SK-N-SH (cell line): ENCODE data around the gene PUS1. TPM values are rescaled to one million over a fixed set of nuclear protein-coding genes. Genes with fewer than 3 reads are reported as not detected.

Experiments
- CTCF ChIA-PET: fragments of 300-600, 350-600 bp; formaldehyde crosslinking; extraction: SDS; loops from one replicate; lab custom pipeline; 2021; lab: Yijun Ruan, JAX
- POLR2A ChIA-PET: fragments of 350-600 bp; sonication (Branson Sonifier 250); formaldehyde crosslinking; extraction: SDS; loops from one replicate; lab custom pipeline; 2020; ENCODE audit warnings: antibody characterized with exemption, inconsistent platforms; lab: Yijun Ruan, JAX
- DNase-seq: peaks from one replicate; pipeline ENCODE4 v3.0.0; 2012
- H2AFZ ChIP-seq: fragments of 200-600 bp; sonication (generic); 2 replicates; pipeline ENCODE4 v1.8.1; 2016; ENCODE audit warnings: antibody characterized with exemption, mild to moderate bottlenecking, low read depth
- H3F3A ChIP-seq: fragments of 200-600 bp; sonication (generic); replicated peaks from 2 replicates; pipeline ENCODE3; 2016; ENCODE audit warnings: antibody characterized with exemption, mild to moderate bottlenecking; ENCODE audit not compliant: insufficient read depth
- H3K27ac ChIP-seq, 2 experiments: fragments of 200-500 bp in 1 of 2; fragments of 200-600 bp in 1 of 2; sonication (Bioruptor generic) in 1 of 2; sonication (generic), shearing (Covaris generic) in 1 of 2; 2 replicates each; pipeline versions ENCODE4 v1.5.1 to v1.6.1; 2014 to 2016; ENCODE audit warnings: low read depth in 2 of 2, inconsistent platforms in 1 of 2, low read length in 1 of 2, mild to moderate bottlenecking in 1 of 2, mixed read lengths in 1 of 2
- H3K27me3 ChIP-seq: fragments of 200-600 bp; sonication (generic), shearing (Covaris generic); 2 replicates; pipeline ENCODE4 v1.6.1; 2016; ENCODE audit warnings: mixed run types; ENCODE audit not compliant: insufficient read depth
- H3K36me3 ChIP-seq, 2 experiments: fragments of 200-500 bp in 1 of 2; fragments of 200-600 bp in 1 of 2; sonication (Bioruptor generic) in 1 of 2; sonication (generic) in 1 of 2; replicated peaks in 1 of 2; 2 replicates each; pipeline versions ENCODE3 to v1.5.1; 2014 to 2016; ENCODE audit warnings: low read length in 1 of 2, mild to moderate bottlenecking in 1 of 2; ENCODE audit not compliant: insufficient read depth in 2 of 2, control insufficient read depth in 1 of 2
- H3K4me1 ChIP-seq, 2 experiments: fragments of 200-500 bp in 1 of 2; fragments of 200-600 bp in 1 of 2; sonication (Bioruptor generic) in 1 of 2; sonication (generic), shearing (Covaris generic) in 1 of 2; 2 replicates each; pipeline versions ENCODE4 v1.5.1 to v1.6.1; 2014 to 2016; ENCODE audit warnings: low read depth in 1 of 2, low read length in 1 of 2, mixed run types in 1 of 2; ENCODE audit not compliant: insufficient read depth in 2 of 2, control insufficient read depth in 1 of 2
- H3K4me2 ChIP-seq: fragments of 200-600 bp; sonication (generic), shearing (Covaris generic); 2 replicates; pipeline ENCODE4 v1.6.1; 2017; ENCODE audit warnings: mixed run types
- H3K4me3 ChIP-seq, 2 experiments: fragments of 200-500 bp in 1 of 2; fragments of 200-600 bp in 1 of 2; sonication (Bioruptor generic) in 1 of 2; sonication (generic), shearing (Covaris generic) in 1 of 2; 2 replicates each; pipeline versions ENCODE4 v1.5.1 to v1.8.1; 2014 to 2016; ENCODE audit warnings: low read depth in 2 of 2, inconsistent platforms in 1 of 2, low read length in 1 of 2, mild to moderate bottlenecking in 1 of 2, mixed read lengths in 1 of 2, moderate library complexity in 1 of 2
- H3K79me2 ChIP-seq: fragments of 200-600 bp; sonication (generic); 2 replicates; pipeline ENCODE4 v1.8.1; 2017; ENCODE audit warnings: mild to moderate bottlenecking; ENCODE audit not compliant: insufficient read depth
- H3K9ac ChIP-seq: fragments of 200-600 bp; sonication (generic); 2 replicates; pipeline ENCODE4 v1.6.1; 2017; ENCODE audit warnings: mixed run types
- H3K9me2 ChIP-seq: fragments of 200-600 bp; sonication (generic); 2 replicates; pipeline ENCODE4 v1.6.1; 2017; ENCODE audit warnings: mixed run types
- H3K9me3 ChIP-seq: fragments of 200-600 bp; sonication (generic); 2 replicates; pipeline ENCODE4 v1.6.1; 2017; ENCODE audit warnings: mixed run types, mild to moderate bottlenecking, moderate library complexity
- H4K20me1 ChIP-seq: fragments of 200-600 bp; sonication (generic); 2 replicates; pipeline ENCODE4 v1.6.1; 2017; ENCODE audit warnings: mild to moderate bottlenecking, mixed run types; ENCODE audit not compliant: insufficient read depth
- CHD2 ChIP-seq: fragments of 150-350 bp; IDR thresholded peaks from 2 replicates; pipeline ENCODE4 v1.6.1; 2018; ENCODE audit warnings: low read length; ENCODE audit not compliant: partially characterized antibody
- ELF1 ChIP-seq: IDR thresholded peaks from 2 replicates; pipeline ENCODE4 v1.4.0; 2012
- EP300 ChIP-seq, 2 experiments: IDR thresholded peaks; 2 replicates each; pipeline versions ENCODE4 v1.4.0 to v1.6.1; 2012; ENCODE audit warnings: borderline replicate concordance in 1 of 2, low read depth in 1 of 2, low read length in 1 of 2
- FOSL2 ChIP-seq: IDR thresholded peaks from 2 replicates; pipeline ENCODE4 v1.4.0; 2012; ENCODE audit warnings: low read depth, mild to moderate bottlenecking, moderate library complexity, borderline replicate concordance
- FOXJ3 ChIP-seq: sonication (generic); formaldehyde crosslinking; IDR thresholded peaks from 2 replicates; pipeline ENCODE4 v1.5.1; 2020; ENCODE audit warnings: mild to moderate bottlenecking, missing genetic modification reagents
- GABPA ChIP-seq: IDR thresholded peaks from 2 replicates; pipeline ENCODE4 v1.4.0; 2012; ENCODE audit warnings: low read depth, mild to moderate bottlenecking
- GATA2 ChIP-seq: sonication (generic); formaldehyde crosslinking; IDR thresholded peaks from 2 replicates; pipeline ENCODE4 v1.5.0; 2020; ENCODE audit warnings: mild to moderate bottlenecking, missing genetic modification reagents
- JUND ChIP-seq: IDR thresholded peaks from 2 replicates; pipeline ENCODE4 v1.4.0; 2012
- MEF2A ChIP-seq: IDR thresholded peaks from 2 replicates; pipeline ENCODE4 v1.4.0; 2012; ENCODE audit warnings: low read depth, borderline replicate concordance
- NFIC ChIP-seq: IDR thresholded peaks from 2 replicates; pipeline ENCODE4 v1.4.0; 2012; ENCODE audit warnings: borderline replicate concordance
- RAD21 ChIP-seq: IDR thresholded peaks from 2 replicates; pipeline ENCODE4 v1.6.1; 2012; ENCODE audit warnings: mild to moderate bottlenecking, low read length
- RCOR1 ChIP-seq: fragments of 150-350 bp; IDR thresholded peaks from 2 replicates; pipeline ENCODE4 v1.6.1; 2017; ENCODE audit warnings: antibody characterized with exemption, low read length
- SMC3 ChIP-seq: IDR thresholded peaks from 2 replicates; pipeline ENCODE4 v1.6.1; 2012; ENCODE audit warnings: low read depth, low read length, improper control_type of control experiment
- TAF1 ChIP-seq: IDR thresholded peaks from 2 replicates; pipeline ENCODE4 v1.6.1; 2012; ENCODE audit warnings: low read depth, mild to moderate bottlenecking, low read length, moderate library complexity, borderline replicate concordance
- YY1 ChIP-seq: IDR thresholded peaks from 2 replicates; pipeline ENCODE4 v1.4.0; 2012; ENCODE audit warnings: low read depth, mild to moderate bottlenecking
- whole genome bisulfite sequencing: methylation state at CpG from one replicate; pipeline ENCODE4 v1.1.6; 2017; ENCODE audit warnings: low lambda C conversion rate; 5-methylcytosine and 5-hydroxymethylcytosine counted together
- polyA plus RNA-seq, 3 experiments: library from polyadenylated mRNA; depleted of rRNA; stranded (reverse); fragments of >200 nt; gene quantifications; 2 replicates each; pipeline ENCODE4 v1.2.3, GENCODE V29; 2012
- TF ChIP-seq, protein P1 (sequence below): IDR thresholded peaks from 2 replicates; pipeline ENCODE4 v1.4.0; 2012; ENCODE audit warnings: low read depth
- TF ChIP-seq, protein P2 (sequence below): fragments of 200-600 bp; sonication (generic); IDR thresholded peaks from 2 replicates; pipeline ENCODE4 v1.6.1; 2017; ENCODE audit warnings: antibody characterized with exemption, mild to moderate bottlenecking, moderate library complexity
- TF ChIP-seq, protein P3 (sequence below): IDR thresholded peaks from 2 replicates; pipeline ENCODE4 v1.4.0; 2012; ENCODE audit warnings: low read depth, borderline replicate concordance
- TF ChIP-seq, protein P4 (sequence below): IDR thresholded peaks from 2 replicates; pipeline ENCODE4 v1.6.1; 2012; ENCODE audit warnings: mild to moderate bottlenecking, low read depth, low read length, moderate library complexity
- TF ChIP-seq, protein P5 (sequence below): fragments of 150-350 bp; IDR thresholded peaks from 2 replicates; pipeline ENCODE4 v1.6.1; 2016; ENCODE audit warnings: mild to moderate bottlenecking, low read depth, low read length

The PUS1 gene
- polyA plus RNA-seq, 1 of the 3 experiments (the other 2 are of a cell fraction), result 53.1 TPM

DNA sequence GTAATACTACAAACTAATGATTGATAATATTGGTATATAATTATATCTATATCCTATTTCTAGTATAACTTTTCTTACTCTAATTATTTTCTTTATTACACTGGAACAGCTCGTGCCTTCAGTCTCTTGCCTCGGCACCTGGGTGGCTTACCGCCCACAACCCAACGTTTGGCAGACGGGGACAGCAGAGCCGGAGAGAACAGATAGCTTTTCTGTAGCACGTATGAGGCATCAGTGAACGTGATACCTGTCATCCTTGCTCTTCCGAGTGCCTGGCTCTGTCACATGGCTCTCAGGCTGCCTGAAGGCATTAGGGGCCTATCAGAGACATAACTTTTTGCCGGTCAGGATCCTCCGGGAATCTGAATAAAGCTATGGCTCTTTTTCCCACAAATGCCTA lies 5.5 kb downstream of the PUS1 start:
- no peak for DNase-seq
- Histone ChIP-seq H4K20me1 (no peaks in the 10 kb centered on the region), H3K4me3 (no peak overlapping the region), H3K4me1 (peaks cover 0 to 7% of the 10 kb centered on the region in 2 experiments; a peak in 1 of 4 replicates), H3K4me2 (no peak overlapping the region), H3K79me2 (peaks cover 18% of the 10 kb centered on the region), H3F3A (no peaks in the 10 kb centered on the region), H3K27ac (no peak overlapping the region), H3K9me3 (no peaks in the 10 kb centered on the region), H2AFZ (no peak overlapping the region), H3K36me3 (peaks cover 21 to 30% of the 10 kb centered on the region in 2 experiments), H3K27me3 (no peaks in the 10 kb centered on the region), H3K9me2 (no peaks in the 10 kb centered on the region), H3K9ac (no peak overlapping the region)
- no peak for TF ChIP-seq YY1
- TF ChIP-seq, protein P1, sequence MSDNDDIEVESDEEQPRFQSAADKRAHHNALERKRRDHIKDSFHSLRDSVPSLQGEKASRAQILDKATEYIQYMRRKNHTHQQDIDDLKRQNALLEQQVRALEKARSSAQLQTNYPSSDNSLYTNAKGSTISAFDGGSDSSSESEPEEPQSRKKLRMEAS, result no peak
- TF ChIP-seq SMC3, result no peak
- TF ChIP-seq ELF1, result no peak
- no peak for TF ChIP-seq FOSL2
- no peak for TF ChIP-seq JUND
- TF ChIP-seq EP300 (IDR thresholded peaks at IDR 0.05; ENCODE audit: borderline replicate concordance in 1 of 2, low read depth in 1 of 2, low read length in 1 of 2), result no peak
- TF ChIP-seq MEF2A, result no peak
- ChIA-PET CTCF (no interaction called here), POLR2A (no interaction called here)
- 97% methylated on average over 11 of the region's 11 CpGs for WGBS

DNA sequence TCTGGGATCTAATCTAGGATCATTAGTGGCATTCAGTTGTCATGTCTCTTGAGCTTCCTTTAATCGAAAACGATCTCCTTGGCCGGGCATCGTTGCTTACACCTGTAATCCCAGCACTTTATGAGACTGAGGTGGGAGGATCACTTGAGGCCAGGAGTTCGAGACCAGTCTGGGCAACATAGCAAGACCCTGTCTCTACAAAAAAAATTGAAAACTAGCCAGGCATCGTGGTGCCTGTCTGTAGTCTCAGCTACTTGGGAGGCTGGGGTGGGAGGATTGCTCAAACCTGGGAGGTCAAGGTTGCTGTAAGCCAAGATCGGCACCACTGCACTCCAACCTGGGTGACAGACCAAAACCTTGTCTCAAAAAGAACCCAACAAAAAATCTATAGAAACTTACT lies 9.0 kb downstream of the PUS1 start:
- H3K4me3 ChIP-seq, result no peak overlapping the region
- POLR2A ChIA-PET, result no interaction called here
- H3K36me3 ChIP-seq, result peaks cover 10 to 34% of the 10 kb centered on the region in 2 experiments
- H3K4me2 ChIP-seq, result no peak overlapping the region
- no peak for DNase-seq
- no peaks in the 10 kb centered on the region for H4K20me1 ChIP-seq
- no peaks in the 10 kb centered on the region for H3F3A ChIP-seq
- H3K79me2 ChIP-seq, result no peaks in the 10 kb centered on the region
- H3K27me3 ChIP-seq, result no peaks in the 10 kb centered on the region
- no peaks in the 10 kb centered on the region for H3K4me1 ChIP-seq
- CTCF ChIA-PET, result interaction anchor here (1.3 kb wide), 1 partner anchor 12 kb away, joined by 3 read pairs; the partner anchor contains the start of gene EP400
- no peak overlapping the region for H3K9ac ChIP-seq
- TF ChIP-seq, protein P2, sequence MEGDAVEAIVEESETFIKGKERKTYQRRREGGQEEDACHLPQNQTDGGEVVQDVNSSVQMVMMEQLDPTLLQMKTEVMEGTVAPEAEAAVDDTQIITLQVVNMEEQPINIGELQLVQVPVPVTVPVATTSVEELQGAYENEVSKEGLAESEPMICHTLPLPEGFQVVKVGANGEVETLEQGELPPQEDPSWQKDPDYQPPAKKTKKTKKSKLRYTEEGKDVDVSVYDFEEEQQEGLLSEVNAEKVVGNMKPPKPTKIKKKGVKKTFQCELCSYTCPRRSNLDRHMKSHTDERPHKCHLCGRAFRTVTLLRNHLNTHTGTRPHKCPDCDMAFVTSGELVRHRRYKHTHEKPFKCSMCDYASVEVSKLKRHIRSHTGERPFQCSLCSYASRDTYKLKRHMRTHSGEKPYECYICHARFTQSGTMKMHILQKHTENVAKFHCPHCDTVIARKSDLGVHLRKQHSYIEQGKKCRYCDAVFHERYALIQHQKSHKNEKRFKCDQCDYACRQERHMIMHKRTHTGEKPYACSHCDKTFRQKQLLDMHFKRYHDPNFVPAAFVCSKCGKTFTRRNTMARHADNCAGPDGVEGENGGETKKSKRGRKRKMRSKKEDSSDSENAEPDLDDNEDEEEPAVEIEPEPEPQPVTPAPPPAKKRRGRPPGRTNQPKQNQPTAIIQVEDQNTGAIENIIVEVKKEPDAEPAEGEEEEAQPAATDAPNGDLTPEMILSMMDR, result no peak
- TF ChIP-seq RCOR1 (no peak), CHD2 (no peak), TAF1 (no peak), FOXJ3 (CRISPR knock-in tag) (no peak), JUND (no peak), EP300 (IDR thresholded peaks at IDR 0.05; ENCODE audit: borderline replicate concordance in 1 of 2, low read depth in 1 of 2, low read length in 1 of 2) (no peak), GATA2 (CRISPR knock-in tag) (no peak), RAD21 (no peak), GABPA (no peak), MEF2A (no peak), FOSL2 (no peak), NFIC (no peak)
- TF ChIP-seq, protein P3, sequence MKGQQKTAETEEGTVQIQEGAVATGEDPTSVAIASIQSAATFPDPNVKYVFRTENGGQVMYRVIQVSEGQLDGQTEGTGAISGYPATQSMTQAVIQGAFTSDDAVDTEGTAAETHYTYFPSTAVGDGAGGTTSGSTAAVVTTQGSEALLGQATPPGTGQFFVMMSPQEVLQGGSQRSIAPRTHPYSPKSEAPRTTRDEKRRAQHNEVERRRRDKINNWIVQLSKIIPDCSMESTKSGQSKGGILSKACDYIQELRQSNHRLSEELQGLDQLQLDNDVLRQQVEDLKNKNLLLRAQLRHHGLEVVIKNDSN, result no peak
- TF ChIP-seq, protein P4, sequence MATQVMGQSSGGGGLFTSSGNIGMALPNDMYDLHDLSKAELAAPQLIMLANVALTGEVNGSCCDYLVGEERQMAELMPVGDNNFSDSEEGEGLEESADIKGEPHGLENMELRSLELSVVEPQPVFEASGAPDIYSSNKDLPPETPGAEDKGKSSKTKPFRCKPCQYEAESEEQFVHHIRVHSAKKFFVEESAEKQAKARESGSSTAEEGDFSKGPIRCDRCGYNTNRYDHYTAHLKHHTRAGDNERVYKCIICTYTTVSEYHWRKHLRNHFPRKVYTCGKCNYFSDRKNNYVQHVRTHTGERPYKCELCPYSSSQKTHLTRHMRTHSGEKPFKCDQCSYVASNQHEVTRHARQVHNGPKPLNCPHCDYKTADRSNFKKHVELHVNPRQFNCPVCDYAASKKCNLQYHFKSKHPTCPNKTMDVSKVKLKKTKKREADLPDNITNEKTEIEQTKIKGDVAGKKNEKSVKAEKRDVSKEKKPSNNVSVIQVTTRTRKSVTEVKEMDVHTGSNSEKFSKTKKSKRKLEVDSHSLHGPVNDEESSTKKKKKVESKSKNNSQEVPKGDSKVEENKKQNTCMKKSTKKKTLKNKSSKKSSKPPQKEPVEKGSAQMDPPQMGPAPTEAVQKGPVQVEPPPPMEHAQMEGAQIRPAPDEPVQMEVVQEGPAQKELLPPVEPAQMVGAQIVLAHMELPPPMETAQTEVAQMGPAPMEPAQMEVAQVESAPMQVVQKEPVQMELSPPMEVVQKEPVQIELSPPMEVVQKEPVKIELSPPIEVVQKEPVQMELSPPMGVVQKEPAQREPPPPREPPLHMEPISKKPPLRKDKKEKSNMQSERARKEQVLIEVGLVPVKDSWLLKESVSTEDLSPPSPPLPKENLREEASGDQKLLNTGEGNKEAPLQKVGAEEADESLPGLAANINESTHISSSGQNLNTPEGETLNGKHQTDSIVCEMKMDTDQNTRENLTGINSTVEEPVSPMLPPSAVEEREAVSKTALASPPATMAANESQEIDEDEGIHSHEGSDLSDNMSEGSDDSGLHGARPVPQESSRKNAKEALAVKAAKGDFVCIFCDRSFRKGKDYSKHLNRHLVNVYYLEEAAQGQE, result no peak
- TF ChIP-seq, protein P5, sequence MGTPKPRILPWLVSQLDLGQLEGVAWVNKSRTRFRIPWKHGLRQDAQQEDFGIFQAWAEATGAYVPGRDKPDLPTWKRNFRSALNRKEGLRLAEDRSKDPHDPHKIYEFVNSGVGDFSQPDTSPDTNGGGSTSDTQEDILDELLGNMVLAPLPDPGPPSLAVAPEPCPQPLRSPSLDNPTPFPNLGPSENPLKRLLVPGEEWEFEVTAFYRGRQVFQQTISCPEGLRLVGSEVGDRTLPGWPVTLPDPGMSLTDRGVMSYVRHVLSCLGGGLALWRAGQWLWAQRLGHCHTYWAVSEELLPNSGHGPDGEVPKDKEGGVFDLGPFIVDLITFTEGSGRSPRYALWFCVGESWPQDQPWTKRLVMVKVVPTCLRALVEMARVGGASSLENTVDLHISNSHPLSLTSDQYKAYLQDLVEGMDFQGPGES, result no peak
- no peaks in the 10 kb centered on the region for H3K9me2 ChIP-seq
- no peak overlapping the region for H3K27ac ChIP-seq
- WGBS, result 86% methylated on average over 7 of the region's 7 CpGs
- H2AFZ ChIP-seq, result no peak overlapping the region
- H3K9me3 ChIP-seq, result no peaks in the 10 kb centered on the region
